DND-41 (cell line): ENCODE results near the gene MIGA1.

Experiments
- ATAC-seq: fragments of 200-7000 bp; cut with Tn5 transposase; 3 replicates; pipeline ENCODE4 v1.9.1; 2021; ENCODE audit warnings: low read depth; ENCODE audit not compliant: insufficient read depth
- DNase-seq: peaks from one replicate; pipeline ENCODE4 v3.0.0-alpha.2; 2020
- H2AFZ ChIP-seq: 2 replicates; pipeline ENCODE4 v1.6.0; 2012; ENCODE audit warnings: low read depth, low read length
- H3K27ac ChIP-seq: 2 replicates; pipeline ENCODE4 v1.5.1; 2012; ENCODE audit warnings: low read length, inconsistent platforms
- H3K27me3 ChIP-seq: fragments of 200-600 bp; sonication (generic); 2 replicates; pipeline ENCODE4 v1.6.0; 2012; ENCODE audit warnings: low read length, mild to moderate bottlenecking, inconsistent platforms; ENCODE audit not compliant: insufficient read depth, poor library complexity
- H3K36me3 ChIP-seq: 2 replicates; pipeline ENCODE4 v1.5.1; 2012; ENCODE audit warnings: low read length, inconsistent platforms; ENCODE audit not compliant: insufficient read depth
- H3K4me1 ChIP-seq: 2 replicates; pipeline ENCODE4 v1.5.1; 2012; ENCODE audit warnings: mild to moderate bottlenecking, low read length; ENCODE audit not compliant: insufficient read depth
- H3K4me2 ChIP-seq: 2 replicates; pipeline ENCODE4 v1.6.0; 2012; ENCODE audit warnings: mild to moderate bottlenecking, moderate library complexity, low read length, inconsistent platforms; ENCODE audit not compliant: insufficient read depth
- H3K4me3 ChIP-seq, 2 experiments: fragments of 200-600 bp in 1 of 2; shearing (Covaris generic) in 1 of 2; 2 replicates each; pipeline ENCODE4 v1.5.1; 2012 to 2016; ENCODE audit warnings: inconsistent platforms in 2 of 2, low read length in 2 of 2, mild to moderate bottlenecking in 2 of 2, low read depth in 1 of 2, moderate library complexity in 1 of 2
- H3K79me2 ChIP-seq: 2 replicates; pipeline ENCODE4 v1.6.0; 2012; ENCODE audit warnings: low read length, inconsistent platforms; ENCODE audit not compliant: insufficient read depth
- H3K9ac ChIP-seq: 2 replicates; pipeline ENCODE4 v1.6.0; 2012; ENCODE audit warnings: low read depth, mild to moderate bottlenecking, inconsistent platforms, low read length, moderate library complexity
- H3K9me3 ChIP-seq: 2 replicates; pipeline ENCODE4 v1.5.1; 2012; ENCODE audit warnings: low read length, moderate library complexity, mild to moderate bottlenecking, inconsistent platforms; ENCODE audit not compliant: insufficient read depth, severe bottlenecking
- H4K20me1 ChIP-seq: 2 replicates; pipeline ENCODE4 v1.6.0; 2012; ENCODE audit warnings: low read length; ENCODE audit not compliant: insufficient read depth
- EZH2 ChIP-seq: IDR thresholded peaks from 3 replicates; pipeline ENCODE4 v1.6.1; 2012; ENCODE audit warnings: borderline replicate concordance, low read depth, mild to moderate bottlenecking, moderate library complexity, low read length, inconsistent platforms; ENCODE audit not compliant: severe bottlenecking
- TF ChIP-seq, protein P1 (sequence below): IDR thresholded peaks from 2 replicates; pipeline ENCODE4 v1.5.1; 2012; ENCODE audit warnings: borderline replicate concordance, low read length, moderate library complexity, mild to moderate bottlenecking; ENCODE audit not compliant: poor library complexity, severe bottlenecking; ENCODE audit errors: extremely low read depth

MIGA1 gene

DNA sequence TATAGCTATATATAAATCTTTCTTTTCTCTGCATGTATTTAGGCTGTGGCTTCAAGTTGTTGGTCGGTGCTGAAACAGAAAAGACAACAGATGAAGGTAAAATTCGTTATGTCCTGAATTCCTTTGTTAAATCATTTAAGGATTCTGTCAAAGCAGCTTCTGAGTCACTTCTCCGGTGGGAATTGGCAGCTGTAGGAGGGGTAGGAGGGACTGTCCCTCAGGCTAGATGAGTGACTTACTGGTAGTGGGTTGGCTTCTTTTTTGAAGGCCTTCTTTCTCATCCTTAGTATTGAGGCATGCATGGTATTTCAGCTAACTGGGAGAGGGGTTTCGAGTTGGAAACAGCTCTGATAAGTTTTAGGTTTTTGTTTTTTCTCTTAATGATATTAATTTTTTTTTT, 86.8 kb downstream of the MIGA1 start:
- Histone ChIP-seq H3K27ac (no peak overlapping the region), H3K27me3 (no peaks in the 10 kb centered on the region), H2AFZ (no peak overlapping the region), H4K20me1 (no peaks in the 10 kb centered on the region), H3K79me2 (no peaks in the 10 kb centered on the region), H3K9ac (no peak overlapping the region), H3K4me3 (no peak overlapping the region), H3K4me1 (no peaks in the 10 kb centered on the region), H3K36me3 (peaks cover 38% of the 10 kb centered on the region), H3K4me2 (no peak overlapping the region), H3K9me3 (no peaks in the 10 kb centered on the region)
- DNase-seq (no peak), ATAC-seq (no peak)
- TF ChIP-seq, protein P1, sequence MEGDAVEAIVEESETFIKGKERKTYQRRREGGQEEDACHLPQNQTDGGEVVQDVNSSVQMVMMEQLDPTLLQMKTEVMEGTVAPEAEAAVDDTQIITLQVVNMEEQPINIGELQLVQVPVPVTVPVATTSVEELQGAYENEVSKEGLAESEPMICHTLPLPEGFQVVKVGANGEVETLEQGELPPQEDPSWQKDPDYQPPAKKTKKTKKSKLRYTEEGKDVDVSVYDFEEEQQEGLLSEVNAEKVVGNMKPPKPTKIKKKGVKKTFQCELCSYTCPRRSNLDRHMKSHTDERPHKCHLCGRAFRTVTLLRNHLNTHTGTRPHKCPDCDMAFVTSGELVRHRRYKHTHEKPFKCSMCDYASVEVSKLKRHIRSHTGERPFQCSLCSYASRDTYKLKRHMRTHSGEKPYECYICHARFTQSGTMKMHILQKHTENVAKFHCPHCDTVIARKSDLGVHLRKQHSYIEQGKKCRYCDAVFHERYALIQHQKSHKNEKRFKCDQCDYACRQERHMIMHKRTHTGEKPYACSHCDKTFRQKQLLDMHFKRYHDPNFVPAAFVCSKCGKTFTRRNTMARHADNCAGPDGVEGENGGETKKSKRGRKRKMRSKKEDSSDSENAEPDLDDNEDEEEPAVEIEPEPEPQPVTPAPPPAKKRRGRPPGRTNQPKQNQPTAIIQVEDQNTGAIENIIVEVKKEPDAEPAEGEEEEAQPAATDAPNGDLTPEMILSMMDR = no peak
- no peak for TF ChIP-seq EZH2

DNA sequence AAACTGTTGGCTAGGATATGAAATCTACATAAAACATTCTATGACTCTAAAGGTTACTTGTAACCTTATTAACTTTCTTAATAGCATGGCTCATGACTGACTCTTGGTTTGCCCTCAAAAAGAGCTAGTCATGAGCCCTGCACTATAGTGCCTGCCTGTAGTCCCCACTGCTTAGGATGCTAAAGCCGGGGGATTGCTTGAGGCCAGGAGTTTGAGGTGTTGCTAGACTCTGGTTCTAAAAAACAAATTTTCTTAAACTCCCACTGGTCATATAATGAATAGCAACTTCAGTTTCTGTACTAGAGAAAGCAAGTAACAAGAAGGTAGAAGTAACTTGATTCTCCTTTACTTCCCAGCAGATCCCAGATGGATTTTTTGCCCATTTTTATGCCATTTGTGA, 93.2 kb downstream of the MIGA1 start:
- Histone ChIP-seq H3K9ac (no peak overlapping the region), H3K36me3 (peaks cover 15% of the 10 kb centered on the region), H2AFZ (no peak overlapping the region), H3K4me3 (no peak overlapping the region), H3K27ac (no peak overlapping the region), H3K4me1 (no peaks in the 10 kb centered on the region), H3K79me2 (no peaks in the 10 kb centered on the region), H4K20me1 (no peaks in the 10 kb centered on the region), H3K4me2 (no peak overlapping the region), H3K27me3 (no peaks in the 10 kb centered on the region), H3K9me3 (no peaks in the 10 kb centered on the region)
- DNase-seq (no peak), ATAC-seq (no peak)
- TF ChIP-seq, protein P1 = no peak
- no peak for TF ChIP-seq EZH2

DNA sequence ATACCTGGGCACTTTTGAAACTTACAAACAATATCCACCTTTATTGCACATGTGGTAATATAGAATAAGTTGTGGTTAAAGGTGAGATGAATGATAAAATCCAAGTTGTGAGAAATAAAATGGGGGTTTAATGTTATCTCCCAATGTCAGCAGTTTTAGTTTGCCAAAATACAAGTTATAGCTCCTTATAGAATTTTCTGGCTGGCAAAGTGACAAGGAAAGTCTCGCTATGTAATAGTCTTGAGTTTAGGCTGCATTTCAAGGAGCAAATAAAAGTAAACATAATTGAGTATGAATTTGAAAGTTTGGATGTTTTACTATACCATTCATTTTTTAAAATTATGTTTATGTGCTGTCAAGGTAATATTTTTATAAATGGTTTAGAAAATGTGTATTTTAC, 94.0 kb downstream of the MIGA1 start:
- Histone ChIP-seq H3K27ac (no peak overlapping the region), H4K20me1 (no peaks in the 10 kb centered on the region), H3K9ac (no peak overlapping the region), H3K4me2 (no peak overlapping the region), H3K4me1 (no peaks in the 10 kb centered on the region), H3K27me3 (no peaks in the 10 kb centered on the region), H3K36me3 (peaks cover 7% of the 10 kb centered on the region), H2AFZ (no peak overlapping the region), H3K79me2 (no peaks in the 10 kb centered on the region), H3K9me3 (no peaks in the 10 kb centered on the region), H3K4me3 (no peak overlapping the region)
- ATAC-seq = no peak
- DNase-seq = no peak
- TF ChIP-seq EZH2 = no peak
- TF ChIP-seq, protein P1 = no peak

DNA sequence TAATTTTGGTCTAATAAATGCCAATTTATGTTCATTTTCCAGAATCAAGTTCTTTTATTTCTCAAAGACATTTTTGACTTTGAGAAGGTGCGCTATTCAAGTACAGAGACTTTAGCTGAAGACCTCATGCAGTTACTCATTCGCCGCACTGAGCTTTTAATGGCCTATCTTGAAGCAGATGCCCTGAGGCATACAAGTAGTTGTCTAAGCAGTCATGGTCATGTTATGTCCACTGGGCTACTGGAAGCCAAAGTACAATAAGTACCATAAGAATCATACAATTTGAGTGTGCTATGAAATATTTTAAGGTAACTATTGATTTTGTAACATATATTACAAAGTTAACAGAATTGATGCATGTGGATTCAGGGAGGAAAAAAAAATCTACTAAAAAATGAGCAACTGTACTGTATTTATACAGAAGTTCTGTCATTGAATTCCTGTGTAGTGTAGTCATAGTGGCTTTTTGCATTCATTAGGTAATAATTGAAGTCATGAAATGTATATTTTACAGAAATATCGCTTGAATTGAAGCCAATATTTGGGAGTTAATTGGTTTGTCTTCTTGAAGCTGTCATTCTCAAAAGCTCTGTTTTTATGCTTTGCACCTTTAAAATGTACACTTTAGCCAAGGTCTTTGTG, 95.5 kb downstream of the MIGA1 start:
- Histone ChIP-seq H3K4me1 (no peaks in the 10 kb centered on the region), H3K4me2 (no peak overlapping the region), H3K27me3 (no peaks in the 10 kb centered on the region), H3K4me3 (no peak overlapping the region), H3K9me3 (no peaks in the 10 kb centered on the region), H3K9ac (no peak overlapping the region), H3K79me2 (no peaks in the 10 kb centered on the region), H4K20me1 (no peaks in the 10 kb centered on the region), H3K27ac (no peak overlapping the region), H3K36me3 (peaks cover 5% of the 10 kb centered on the region; the same call in 1 of the 2 replicates), H2AFZ (no peak overlapping the region)
- ATAC-seq (no peak), DNase-seq (no peak)
- TF ChIP-seq, protein P1 = no peak
- TF ChIP-seq EZH2 = no peak
